Stimulated activated CD8-positive, alpha-beta memory T cell treated with anti-CD3 and anti-CD28 coated beads, Interleukin-7, amount 100 ng/mL, for 48 hours (primary cell): ENCODE results near the gene ZNF532.

ENCODE experiments used
- DNase-seq, 2 donors: peaks; one replicate each; pipeline ENCODE4 v3.0.0-alpha.2; 2020; ENCODE audit warnings: low read depth in 1 of 2; ENCODE audit errors: extremely low read depth in 1 of 2

Gene ZNF532

DNA sequence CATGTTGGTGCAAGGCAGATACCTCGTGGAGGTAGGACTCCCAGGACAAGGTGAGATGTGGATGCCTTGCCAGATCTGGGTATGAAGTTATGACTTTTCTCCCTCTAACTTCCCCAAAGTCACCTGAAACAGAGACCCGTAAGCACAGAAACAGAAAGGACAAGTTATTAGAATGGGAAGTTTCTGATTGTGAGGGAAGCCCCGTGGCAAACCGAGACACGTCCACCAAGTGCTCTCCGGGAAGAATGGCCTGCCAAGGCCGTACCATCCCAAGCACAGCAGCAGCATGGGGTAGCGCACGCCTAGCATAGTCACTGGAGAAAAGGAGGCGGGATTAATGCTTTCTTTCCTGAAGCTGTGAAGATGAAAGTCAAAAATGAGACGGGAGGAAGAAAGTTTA is 110.6 kb downstream of the ZNF532 start:
- DNase-seq: no peak

DNA sequence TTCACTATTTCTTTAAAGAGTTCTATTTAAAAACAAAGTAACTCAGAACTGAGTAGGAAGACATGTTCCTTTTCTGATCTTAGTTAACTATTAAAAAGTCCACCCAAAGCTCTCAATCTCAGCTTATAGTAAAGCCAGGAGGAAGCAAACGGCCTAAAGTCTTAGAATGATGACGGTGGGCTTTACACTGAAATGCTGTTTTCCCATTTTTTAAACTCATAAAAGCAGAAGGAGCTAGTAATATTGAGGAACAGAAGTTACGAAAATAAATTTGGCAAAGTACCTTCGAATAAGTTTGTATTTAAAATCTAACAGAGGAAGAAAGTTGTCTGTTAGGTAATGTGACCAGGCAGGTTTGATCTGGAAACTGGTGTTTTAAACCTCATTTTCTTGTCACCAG is 111.1 kb downstream of the ZNF532 start:
- DNase-seq: no peak

DNA sequence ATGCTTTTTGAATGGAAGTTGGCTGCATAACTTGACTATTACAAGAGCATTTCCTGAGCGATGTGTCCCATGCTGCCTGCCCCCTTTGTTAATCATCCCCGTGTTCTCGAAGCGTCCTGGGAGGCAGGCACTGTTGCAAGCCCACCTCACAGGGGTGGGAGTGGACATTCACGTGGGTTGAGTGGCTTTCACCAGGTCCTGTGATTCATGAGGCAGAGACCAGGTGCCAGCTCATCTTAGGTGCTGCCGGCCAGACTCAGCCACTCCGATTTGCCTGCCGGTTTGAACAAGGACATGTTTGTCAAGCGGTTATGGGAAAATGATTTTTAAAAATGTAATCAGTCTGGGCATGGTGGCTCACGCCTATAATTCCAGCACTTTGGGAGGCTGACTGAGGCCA is 112.5 kb downstream of the ZNF532 start:
- no peak for DNase-seq

DNA sequence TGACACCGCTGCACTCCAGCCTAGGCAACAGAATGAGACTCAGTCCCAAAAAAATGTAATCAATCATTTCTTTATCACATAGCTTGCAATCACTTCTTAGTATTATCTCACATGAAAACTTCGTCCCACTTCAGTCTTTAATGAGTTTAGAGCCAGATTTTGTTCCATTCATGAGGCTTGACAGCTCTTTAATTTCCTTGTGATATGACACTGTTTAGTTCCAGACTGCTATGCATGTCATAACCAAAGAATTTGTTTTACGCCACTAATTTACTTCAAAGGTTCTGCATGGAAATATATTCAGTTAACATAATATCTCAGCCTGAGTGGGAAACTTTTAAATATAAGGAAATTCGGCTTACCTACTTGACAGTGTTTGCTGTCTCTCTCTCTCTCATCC is 113.1 kb downstream of the ZNF532 start:
- DNase-seq: no peak

DNA sequence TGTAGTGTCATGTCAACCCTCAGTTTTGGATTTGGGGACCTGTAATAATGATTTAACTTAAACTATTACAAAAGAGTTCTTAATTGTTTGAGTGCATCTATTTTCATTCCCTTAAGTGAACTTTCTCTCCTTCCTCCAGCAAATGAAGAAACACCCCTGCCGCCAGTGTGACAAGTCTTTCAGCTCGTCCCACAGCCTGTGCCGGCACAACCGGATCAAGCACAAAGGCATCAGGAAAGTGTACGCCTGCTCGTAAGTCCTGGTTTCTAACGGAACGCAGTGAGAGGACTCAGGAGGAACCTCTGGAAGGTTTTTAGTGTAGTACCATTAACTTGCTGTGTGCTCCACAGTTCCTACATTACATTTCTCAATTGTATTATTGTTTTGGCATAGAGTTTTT is 114.2 kb downstream of the ZNF532 start:
- DNase-seq: no peak

DNA sequence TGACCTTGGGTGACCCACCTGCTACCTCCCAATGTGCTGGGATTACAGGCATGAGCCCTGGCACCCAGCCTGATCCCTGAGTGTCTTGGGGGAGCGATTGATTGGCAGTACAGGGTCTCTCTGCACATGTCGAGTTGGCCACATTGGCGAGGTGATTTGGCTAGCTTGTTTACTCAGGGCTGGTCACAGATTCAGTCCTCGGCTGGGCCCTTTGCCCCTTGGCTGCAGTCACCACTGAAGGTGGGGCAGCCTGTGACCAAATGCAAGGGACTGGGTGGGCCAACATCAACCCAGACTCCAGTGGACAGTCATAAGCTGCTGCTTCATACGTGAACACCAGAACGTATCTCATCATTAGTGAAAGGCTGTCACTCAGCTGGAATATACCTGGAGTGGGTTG is 114.9 kb downstream of the ZNF532 start:
- no peak for DNase-seq

DNA sequence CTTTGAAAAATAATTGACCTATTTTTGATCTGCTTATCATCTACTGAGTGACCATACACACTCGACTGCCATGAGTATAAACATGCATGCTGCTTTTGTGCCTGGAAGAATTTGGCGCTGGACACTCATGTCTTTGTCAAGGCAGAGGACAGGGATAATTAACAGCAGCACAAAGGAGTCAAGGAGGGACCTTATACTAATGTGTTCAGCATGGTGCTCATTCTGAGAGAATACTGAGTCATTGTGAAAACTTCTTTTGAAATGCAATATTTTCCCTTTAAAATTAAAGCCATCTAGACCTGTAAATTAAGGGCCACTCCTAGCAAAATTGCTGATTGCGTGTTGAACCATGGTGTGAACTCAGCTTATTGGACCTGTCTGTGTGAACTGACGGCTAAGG is 116.3 kb downstream of the ZNF532 start:
- no peak for DNase-seq

DNA sequence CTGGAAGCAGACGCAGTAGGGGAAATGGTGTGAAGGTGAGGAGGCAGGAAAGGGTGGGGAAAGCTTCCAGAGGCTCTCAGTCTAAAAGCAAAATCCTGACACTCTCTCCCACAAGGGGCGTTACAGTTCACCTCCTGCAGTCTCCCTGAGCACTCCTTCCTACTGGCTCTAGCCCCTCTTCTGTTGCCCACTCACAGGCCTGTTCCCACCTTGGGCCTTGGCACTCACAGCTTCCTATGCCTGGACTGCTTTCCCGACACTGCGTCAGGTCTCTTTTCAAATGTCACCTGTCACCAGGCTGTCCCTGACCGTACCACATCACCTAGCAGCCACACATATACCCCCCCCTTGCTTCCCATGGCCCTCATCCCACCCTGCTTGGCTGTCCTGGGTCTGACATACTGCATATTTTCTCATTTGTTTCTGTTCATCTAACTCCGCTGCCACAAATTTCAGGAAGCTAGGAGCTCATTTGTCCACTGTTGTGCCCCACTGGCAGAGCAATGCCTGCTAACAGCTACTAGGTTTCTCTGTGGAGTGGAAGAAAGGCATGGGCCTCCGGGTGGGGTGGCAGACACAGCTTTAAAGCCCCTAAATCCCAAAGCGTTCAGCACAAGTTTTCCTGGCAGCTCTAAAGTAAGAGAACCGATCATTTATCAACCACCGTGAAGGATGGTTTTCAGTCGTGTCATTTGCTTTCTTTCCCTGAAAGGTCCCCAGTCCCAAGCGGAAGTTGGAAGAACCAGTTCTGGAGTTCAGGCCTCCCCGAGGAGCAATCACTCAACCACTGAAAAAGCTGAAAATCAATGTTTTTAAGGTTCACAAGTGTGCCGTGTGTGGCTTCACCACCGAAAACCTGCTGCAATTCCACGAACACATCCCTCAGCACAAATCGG is 118.8 kb downstream of the ZNF532 start:
- DNase-seq: no peak

DNA sequence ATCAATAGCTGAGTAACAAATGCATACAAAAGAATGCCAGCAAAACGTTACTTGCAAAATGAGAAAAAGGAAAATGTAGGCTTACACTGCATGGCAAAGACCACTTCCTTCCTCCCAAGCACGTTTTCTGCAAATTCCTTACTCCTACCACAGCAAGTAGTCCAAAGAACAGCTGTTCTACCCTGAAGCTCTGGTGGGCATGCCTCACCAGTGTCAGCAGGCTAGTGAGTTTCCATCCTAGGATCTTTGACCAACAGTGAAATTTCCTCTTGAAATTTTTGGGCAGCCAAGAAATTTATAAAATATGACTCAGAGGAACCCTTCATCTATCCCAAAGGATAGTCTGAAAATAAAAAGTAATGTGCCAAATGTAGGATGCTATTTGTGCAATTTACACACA is 123.9 kb downstream of the ZNF532 start:
- DNase-seq: no peak

DNA sequence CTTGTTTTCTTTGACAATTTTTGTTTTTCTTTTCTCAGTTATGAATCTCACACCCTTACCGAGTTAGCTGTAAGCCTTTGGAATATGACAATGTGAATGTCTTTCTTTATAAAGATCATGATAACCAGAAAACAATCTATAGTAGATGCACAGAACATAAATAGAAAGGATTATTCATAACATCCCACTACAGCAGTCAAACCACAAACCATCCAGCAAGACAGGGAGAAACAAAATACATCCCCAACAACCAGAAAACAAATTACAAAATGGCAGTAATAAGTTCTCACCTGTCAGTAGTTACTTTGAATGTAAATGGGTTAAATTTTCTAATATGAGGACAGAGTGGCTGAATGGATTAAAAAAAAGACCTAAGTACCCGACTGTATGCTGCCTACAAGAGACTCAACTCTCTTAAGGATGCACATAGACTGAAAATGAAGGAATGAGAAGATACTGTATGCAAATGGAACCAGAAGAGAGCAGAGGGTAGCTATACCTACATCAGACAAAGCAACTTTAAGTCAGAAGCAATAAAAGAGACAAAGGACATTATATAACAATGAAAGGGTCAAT is 124.6 kb downstream of the ZNF532 start:
- DNase-seq: no peak

DNA sequence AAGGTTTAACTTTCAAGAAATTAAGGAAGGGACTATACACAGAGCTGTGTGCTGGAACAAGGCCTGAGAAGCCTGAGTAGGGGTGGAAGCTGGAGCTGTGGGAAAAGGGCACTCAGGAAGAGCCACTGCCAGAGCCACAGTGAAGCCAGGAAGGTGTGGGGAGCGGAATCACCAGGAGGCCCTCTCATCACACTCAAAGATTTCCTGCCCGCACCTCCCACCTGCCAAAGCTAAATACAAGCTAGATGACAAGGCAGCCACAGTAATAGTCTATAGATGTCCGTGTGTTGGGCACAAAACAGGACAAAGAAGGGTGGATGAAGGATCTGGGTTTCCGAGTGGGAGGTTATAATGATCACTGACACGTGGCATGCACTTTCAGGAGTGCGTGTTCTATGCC is 126.0 kb downstream of the ZNF532 start:
- DNase-seq: no peak

DNA sequence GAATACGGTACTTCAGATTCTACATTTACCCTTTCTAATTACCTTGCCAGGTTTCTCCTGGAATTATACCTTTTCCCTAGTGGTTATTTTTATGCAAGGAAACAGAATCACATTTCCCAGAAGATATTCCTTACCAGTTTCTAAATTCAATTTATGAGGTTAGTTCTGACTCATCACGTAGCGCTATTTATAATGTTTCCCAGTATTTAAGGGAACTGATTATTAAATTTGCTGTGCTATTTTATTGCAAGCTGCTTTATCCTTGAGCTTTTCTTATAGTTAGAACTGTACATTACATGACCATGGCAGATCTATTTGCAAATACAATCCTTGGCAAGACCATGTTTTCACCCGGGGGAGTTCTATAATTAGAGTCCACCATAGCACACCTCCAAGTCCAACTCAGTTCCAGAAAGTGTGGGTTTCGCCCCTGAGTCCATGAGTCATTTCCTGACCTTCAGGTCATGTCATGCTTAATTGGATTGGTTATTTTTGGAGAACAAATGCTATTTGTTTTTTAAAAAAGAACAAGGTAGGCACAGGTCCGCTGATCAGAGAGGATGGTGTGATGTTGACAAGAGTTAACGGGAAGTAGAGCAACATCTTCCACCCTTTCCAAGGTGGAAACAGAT is 126.6 kb downstream of the ZNF532 start:
- DNase-seq: no peak

DNA sequence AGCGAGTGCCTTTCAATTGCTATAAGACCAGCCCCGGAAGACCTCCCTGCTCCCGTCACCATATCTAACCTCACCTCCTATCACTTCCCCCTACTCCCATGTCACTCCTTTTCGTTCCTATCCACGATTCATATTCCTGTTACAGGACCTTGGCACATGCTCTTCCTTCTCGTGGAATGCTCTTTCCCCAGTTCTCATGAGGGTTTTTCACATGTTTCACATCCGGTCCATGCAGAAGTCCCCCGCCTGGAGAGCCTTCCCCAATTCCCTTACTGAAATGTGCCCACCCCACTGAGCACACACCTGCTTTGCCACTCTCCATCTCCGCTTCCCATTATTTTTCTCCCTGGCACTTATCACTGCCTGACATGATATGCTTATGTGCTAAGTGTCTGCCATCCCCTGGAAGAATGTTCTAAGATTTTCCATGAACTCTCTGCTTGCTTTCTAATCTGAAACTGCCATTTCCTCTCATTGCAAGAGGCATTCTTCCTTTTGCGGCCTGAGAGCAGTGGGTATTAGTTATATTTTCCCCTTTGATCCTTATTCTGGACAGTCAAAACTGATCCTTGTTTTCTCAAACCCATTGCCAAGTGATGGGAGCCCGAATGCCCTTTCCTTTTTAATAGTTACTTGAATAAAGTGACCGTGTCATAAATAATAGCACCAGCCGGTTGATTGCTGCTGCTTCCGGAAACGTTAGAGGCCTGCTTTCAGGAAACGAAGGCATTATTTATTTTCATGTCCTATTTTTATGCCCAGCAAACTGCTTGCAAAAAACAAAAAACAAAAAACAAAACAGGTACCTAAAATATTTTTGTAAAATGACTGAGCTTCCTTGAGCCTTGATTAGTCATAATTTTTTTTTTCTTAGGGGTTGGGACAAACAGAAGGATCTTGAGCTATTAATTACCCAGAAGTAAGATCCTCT is 127.9 kb downstream of the ZNF532 start:
- no peak for DNase-seq

DNA sequence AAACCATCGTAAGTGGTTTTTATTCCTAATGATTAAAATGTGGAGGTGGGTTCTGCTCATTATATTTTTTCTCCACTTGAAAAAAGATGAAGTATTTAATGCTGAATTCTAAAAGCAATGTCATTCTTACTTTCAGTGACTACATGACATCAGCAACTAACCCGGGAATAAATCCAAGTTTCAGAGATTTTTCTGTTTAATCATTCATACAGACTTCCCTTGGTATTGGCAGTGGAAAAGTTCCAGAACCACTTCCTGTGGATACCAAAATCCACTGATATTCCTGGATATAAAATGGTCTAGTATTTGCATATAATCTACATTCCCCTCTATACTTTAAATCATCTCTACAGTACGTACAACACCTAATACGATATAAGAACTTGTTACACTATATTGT is 128.6 kb downstream of the ZNF532 start:
- no peak for DNase-seq

DNA sequence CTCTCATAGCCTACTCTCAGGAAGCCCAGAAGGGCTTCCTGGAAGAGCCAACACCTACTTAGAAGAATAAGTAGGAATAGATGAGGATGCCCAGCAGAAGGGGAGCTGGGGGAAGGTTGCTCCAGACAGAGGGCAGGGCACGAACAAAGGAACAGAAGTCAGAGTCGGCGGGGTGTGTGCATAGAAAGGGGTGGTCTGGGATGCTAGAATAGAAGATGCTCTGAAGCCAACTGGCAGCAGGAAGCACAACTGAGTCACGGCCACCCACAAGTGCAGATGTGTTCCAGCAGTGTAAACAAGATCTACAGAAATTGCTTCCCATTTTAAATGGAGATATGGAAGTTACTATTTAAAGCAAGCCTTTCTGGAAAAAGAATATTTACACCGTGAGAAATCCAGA is 131.0 kb downstream of the ZNF532 start:
- DNase-seq: no peak

DNA sequence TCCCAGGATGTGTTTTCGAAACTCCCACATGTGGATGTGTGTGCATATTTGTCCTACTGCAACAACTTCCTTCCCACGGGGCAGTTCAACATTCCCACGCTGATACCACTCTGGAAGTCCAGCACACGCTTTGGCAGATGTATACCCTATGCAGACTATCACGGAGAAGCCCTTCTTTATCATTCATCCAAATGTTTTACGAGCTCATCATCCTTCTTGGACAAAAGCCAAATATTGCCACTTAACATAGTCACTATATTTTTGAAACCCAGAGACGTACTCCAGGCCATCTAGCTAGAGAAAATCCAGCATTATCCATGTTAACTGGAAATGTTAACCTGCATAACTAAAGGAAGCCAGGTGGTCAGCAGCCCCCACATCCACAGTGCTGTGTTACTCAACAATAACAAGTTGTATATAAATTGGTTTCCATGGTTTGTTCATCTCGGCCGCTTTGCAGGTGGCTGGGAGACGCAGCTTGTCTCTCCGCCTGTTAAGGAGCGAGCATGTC is 131.5 kb downstream of the ZNF532 start:
- DNase-seq: no peak

DNA sequence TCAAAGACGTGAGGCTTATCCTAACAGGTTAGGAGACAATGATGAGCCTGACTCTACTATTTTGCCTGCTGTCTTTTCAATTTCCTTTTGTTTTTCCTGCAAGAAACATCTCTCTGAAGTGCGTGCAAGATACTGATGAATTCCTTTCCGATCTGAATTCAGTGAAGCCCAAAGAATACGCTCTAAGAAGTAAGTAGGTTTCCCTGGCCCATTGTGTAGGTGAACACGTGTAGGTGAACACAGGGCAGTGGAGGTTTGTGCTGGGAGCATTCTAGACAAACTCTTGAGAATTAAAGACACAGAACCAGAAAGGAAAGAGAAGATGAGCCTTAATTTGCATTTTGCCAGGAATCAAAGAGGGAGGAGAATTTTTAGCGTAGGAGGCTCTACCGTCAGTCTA is 132.0 kb downstream of the ZNF532 start:
- no peak for DNase-seq

DNA sequence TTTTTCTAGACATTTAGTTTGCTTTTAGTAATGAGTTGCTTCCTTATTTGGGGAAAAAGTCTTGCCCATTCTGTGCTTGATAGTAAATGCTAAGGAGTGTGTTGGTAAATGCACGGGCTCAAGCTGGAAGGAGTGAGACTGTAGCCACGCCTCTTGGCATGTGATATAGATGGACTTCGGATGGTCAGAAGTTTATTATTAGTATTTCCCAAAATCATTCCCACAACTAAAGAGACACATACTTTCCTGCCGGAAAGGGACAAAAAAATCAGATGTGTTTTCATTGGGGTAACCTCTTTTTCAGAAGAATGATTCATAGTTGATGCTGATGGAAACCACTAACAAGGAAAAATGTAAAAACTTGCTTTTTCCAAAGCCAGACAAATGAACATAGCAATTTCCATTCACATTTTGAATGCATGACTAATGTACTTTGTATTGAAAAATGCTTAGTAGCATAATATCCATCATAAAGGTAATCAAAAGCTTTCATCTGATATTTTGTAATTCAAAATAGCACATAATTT is 133.2 kb downstream of the ZNF532 start:
- DNase-seq: no peak

DNA sequence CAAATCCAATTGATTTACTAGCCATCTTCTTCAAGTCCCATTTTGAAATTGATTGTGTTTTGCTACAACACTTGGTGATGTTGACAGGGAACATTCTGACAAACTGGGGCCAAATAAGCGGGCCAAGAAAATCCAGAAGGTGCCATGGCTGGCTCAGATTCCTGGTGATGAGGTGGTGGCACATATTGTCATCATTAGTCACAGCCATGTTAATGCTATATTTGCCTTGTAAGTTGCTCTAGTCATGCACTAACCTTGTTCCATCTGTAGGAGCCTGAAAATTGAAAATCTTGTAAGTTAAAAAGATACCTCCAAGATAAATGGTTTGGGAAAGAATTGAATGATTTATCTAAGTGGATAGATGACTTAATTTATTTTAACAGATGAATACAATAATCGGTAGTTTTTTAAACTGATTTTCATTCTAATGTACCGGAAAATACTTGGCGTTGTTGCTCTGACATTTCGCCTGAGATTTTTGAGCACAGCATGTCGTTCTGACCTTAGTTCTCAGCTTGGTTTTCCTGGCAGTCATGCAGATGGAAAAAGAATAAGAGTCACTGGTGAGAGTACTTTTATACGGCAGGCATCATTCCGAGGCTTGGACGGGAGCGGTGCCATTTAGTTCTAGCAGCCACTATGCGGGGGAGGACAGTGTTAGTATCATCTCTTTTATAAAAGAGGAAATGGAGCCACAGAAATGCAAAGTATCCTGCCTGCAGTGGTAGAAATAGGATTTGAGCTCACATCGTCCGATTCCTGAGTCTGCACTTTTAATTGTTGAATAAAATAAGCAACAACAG is 133.9 kb downstream of the ZNF532 start:
- no peak for DNase-seq

DNA sequence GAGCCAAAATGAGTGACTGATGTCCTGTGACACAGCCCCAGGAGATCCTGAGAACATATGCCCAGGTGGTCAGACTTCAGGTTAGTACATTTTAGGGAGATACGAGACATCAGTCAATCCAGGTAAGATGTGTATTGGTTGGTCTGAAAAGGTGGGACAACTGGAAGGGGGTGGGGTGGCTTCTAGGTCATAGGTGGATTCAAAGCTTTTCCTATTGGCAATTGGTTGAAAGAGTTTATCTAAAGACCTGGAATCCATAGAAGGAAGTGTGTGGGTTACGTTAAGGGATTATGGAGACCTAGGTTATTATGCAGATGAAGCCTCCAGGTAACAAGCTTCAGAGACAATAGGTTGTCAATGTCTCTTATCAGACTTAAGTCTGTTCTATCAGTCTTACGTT is 136.5 kb downstream of the ZNF532 start:
- DNase-seq: no peak
